SU-DHL-6 (cell line): ENCODE results near the gene ZNF280B.
"Not testable (repeated sequence)": the region's sequence is repeated elsewhere in the genome, so short reads cannot be mapped to it uniquely, and the experiment has no call there.

Experiments used
- H2AFZ ChIP-seq: fragments of 200-600 bp; sonication (generic); 2 replicates; pipeline ENCODE4 v1.6.1; 2014; ENCODE audit warnings: low read depth, mild to moderate bottlenecking, moderate library complexity, mixed read lengths, antibody characterized with exemption, low read length; ENCODE audit not compliant: severe bottlenecking
- H3F3A ChIP-seq: fragments of 200-600 bp; shearing (Covaris generic); 2 replicates; pipeline ENCODE4 v1.6.0; 2016; ENCODE audit warnings: antibody characterized with exemption, mild to moderate bottlenecking; ENCODE audit not compliant: insufficient read depth
- H3K27ac ChIP-seq: fragments of 200-600 bp; sonication (generic); 2 replicates; pipeline ENCODE4 v1.5.1; 2016; ENCODE audit warnings: low read depth, mild to moderate bottlenecking, low read length, moderate library complexity, mixed read lengths
- H3K27me3 ChIP-seq: fragments of 200-600 bp; sonication (generic), shearing (Covaris generic); 2 replicates; pipeline ENCODE4 v1.6.0; 2014; ENCODE audit warnings: mild to moderate bottlenecking, low read length
- H3K36me3 ChIP-seq: fragments of 200-600 bp; sonication (generic); 2 replicates; pipeline ENCODE4 v1.6.1; 2014; ENCODE audit warnings: mild to moderate bottlenecking, low read length, mixed read lengths
- H3K4me2 ChIP-seq: fragments of 300-600, 200-600 bp; shearing (Covaris generic), sonication (generic); 2 replicates; pipeline ENCODE4 v1.6.0; 2014; ENCODE audit warnings: low read length, low read depth, mild to moderate bottlenecking; ENCODE audit not compliant: poor library complexity, severe bottlenecking
- H3K4me3 ChIP-seq: fragments of 200-600 bp; sonication (generic); 2 replicates; pipeline ENCODE4 v1.5.1; 2014; ENCODE audit warnings: antibody characterized with exemption, low read length, mild to moderate bottlenecking, mixed read lengths; ENCODE audit not compliant: insufficient read depth, poor library complexity, severe bottlenecking
- H3K79me2 ChIP-seq: fragments of 200-600 bp; sonication (generic); 2 replicates; pipeline ENCODE4 v1.6.1; 2014; ENCODE audit warnings: mild to moderate bottlenecking, low read length, moderate library complexity; ENCODE audit not compliant: insufficient read depth
- H3K9ac ChIP-seq: fragments of 200-600 bp; sonication (generic); 2 replicates; pipeline ENCODE4 v1.7.0; 2014; ENCODE audit warnings: mild to moderate bottlenecking, low read length
- H3K9me2 ChIP-seq: fragments of 200-600 bp; sonication (generic); replicated peaks from 2 replicates; pipeline ENCODE4 v1.6.1; 2014; ENCODE audit warnings: low read length; ENCODE audit not compliant: insufficient read depth
- H3K9me3 ChIP-seq: fragments of 200-600 bp; sonication (generic); 2 replicates; pipeline ENCODE4 v1.6.1; 2014; ENCODE audit warnings: low read length, mixed read lengths; ENCODE audit not compliant: insufficient read depth
- H4K20me1 ChIP-seq: fragments of 200-600 bp; sonication (generic); 2 replicates; pipeline ENCODE4 v1.6.1; 2014; ENCODE audit warnings: low read depth, mild to moderate bottlenecking, antibody characterized with exemption, low read length, moderate library complexity, mixed read lengths
- EZH2phosphoT487 ChIP-seq: fragments of 200-600 bp; sonication (generic), shearing (Covaris generic); conservative IDR thresholded peaks from 2 replicates; pipeline ENCODE4 v1.6.1; 2018; ENCODE audit warnings: mild to moderate bottlenecking, antibody characterized with exemption, low read length, moderate library complexity, mixed read lengths
- TF ChIP-seq, protein P1 (sequence below): fragments of 200-600 bp; sonication (generic); IDR thresholded peaks from one replicate; pipeline ENCODE4 v1.5.1; 2017; ENCODE audit warnings: antibody characterized with exemption, mild to moderate bottlenecking, low read length, moderate library complexity; ENCODE audit not compliant: insufficient read depth, poor library complexity, severe bottlenecking

Gene ZNF280B

DNA sequence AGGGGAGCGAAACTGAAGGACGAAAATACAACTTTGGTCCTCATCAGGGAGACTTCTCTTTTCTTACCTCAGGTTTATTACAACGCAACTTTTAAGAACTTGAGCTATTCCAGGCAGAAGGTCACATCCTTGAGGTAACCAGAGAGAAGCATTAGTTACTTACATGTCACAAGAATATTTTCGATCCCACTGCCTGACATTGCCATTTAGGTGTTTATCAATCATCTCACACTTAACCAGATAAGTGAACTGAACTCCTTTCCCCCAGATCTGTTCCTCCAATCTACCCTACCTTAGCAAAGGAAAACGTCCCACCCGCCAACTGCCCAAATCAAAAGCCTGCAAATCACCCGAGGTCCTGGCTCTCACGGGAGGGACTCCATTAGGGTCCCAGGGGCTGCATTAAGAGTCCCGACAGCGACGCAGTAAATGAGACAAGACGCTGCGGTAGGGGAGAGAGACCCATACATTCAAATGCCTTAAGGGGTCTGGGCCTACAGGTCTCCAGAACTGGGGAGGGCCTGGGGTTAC lies 734 bp downstream of the ZNF280B start:
- H3K9ac ChIP-seq = peak overlapping the region; percentile 79
- peak overlapping the region; percentile 89 for H2AFZ ChIP-seq
- no peaks in the 10 kb centered on the region for H3K27me3 ChIP-seq
- TF ChIP-seq EZH2phosphoT487 = no peak
- TF ChIP-seq, protein P1, sequence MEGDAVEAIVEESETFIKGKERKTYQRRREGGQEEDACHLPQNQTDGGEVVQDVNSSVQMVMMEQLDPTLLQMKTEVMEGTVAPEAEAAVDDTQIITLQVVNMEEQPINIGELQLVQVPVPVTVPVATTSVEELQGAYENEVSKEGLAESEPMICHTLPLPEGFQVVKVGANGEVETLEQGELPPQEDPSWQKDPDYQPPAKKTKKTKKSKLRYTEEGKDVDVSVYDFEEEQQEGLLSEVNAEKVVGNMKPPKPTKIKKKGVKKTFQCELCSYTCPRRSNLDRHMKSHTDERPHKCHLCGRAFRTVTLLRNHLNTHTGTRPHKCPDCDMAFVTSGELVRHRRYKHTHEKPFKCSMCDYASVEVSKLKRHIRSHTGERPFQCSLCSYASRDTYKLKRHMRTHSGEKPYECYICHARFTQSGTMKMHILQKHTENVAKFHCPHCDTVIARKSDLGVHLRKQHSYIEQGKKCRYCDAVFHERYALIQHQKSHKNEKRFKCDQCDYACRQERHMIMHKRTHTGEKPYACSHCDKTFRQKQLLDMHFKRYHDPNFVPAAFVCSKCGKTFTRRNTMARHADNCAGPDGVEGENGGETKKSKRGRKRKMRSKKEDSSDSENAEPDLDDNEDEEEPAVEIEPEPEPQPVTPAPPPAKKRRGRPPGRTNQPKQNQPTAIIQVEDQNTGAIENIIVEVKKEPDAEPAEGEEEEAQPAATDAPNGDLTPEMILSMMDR = no peak
- no peaks in the 10 kb centered on the region for H3K9me2 ChIP-seq
- peak overlapping the region; percentile 77 for H3K4me3 ChIP-seq
- H3K4me2 ChIP-seq = peak overlapping the region; percentile 81
- H3K27ac ChIP-seq = no peak overlapping the region
- no peaks in the 10 kb centered on the region for H4K20me1 ChIP-seq
- peaks cover 6% of the 10 kb centered on the region; the same call in 1 of the 2 replicates for H3K79me2 ChIP-seq
- H3K36me3 ChIP-seq = no peaks in the 10 kb centered on the region
- H3F3A ChIP-seq = no peaks in the 10 kb centered on the region
- H3K9me3 ChIP-seq = no peaks in the 10 kb centered on the region

DNA sequence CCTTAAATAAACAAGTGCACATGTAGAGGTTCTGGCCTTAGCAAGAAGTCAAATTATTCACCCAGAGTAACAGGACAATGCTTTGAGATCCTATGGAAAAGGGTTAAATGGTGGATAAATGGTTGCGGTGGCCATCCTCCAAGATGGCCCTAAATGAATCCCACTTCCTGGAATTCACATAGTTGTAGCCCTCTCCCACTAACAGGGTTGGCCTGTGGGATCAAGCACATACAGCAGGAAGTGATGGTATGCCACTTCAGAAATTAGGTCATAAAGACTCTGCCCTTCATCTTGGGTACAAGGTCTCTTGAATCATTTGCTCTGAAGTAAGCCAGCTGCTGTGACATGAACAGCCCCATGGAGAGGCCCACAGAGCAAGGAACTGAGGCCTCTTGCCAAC lies 1.8 kb downstream of the ZNF280B start:
- TF ChIP-seq, protein P1 = no peak
- no peak for TF ChIP-seq EZH2phosphoT487
- Histone ChIP-seq H3K4me2 (no peak overlapping the region), H3K9ac (no peak overlapping the region), H4K20me1 (no peaks in the 10 kb centered on the region), H3K9me2 (no peaks in the 10 kb centered on the region), H3F3A (no peaks in the 10 kb centered on the region), H3K36me3 (no peaks in the 10 kb centered on the region), H3K27me3 (no peaks in the 10 kb centered on the region), H3K4me3 (no peak overlapping the region), H3K9me3 (no peaks in the 10 kb centered on the region), H2AFZ (no peak overlapping the region), H3K79me2 (peaks cover 6% of the 10 kb centered on the region; the same call in 1 of the 2 replicates), H3K27ac (no peak overlapping the region)

DNA sequence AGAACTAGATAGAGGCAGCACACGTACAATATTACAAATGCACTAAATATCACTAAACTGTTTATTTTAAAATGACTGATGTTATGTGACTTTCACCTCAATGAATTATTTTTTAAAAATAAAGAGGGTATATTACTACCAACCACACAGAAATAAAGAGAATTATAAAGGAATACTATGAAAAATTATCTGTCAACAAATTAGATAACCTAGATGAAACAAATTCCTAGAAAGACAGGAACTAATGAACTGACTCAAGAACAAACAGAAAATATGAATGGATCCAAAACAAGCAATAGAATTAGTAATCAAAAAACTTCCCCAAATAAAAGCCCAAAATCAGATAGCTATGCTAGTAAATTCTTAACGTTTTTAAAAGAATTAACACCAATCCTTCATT lies 10.3 kb downstream of the ZNF280B start:
- no peaks in the 10 kb centered on the region for H3F3A ChIP-seq
- H3K4me2 ChIP-seq = no peak overlapping the region
- H3K9me3 ChIP-seq = no peaks in the 10 kb centered on the region
- no peak overlapping the region for H3K27ac ChIP-seq
- H4K20me1 ChIP-seq = no peaks in the 10 kb centered on the region
- no peaks in the 10 kb centered on the region for H3K9me2 ChIP-seq
- H3K9ac ChIP-seq = no peak overlapping the region
- no peak for TF ChIP-seq EZH2phosphoT487
- TF ChIP-seq, protein P1 = no peak
- H3K4me3 ChIP-seq = no peak overlapping the region
- H3K79me2 ChIP-seq = 0 out of 2 replicates have a peak, but pooled peaks cover 4% of the 10 kb centered on the region
- H3K27me3 ChIP-seq = no peaks in the 10 kb centered on the region
- no peak overlapping the region for H2AFZ ChIP-seq
- no peaks in the 10 kb centered on the region for H3K36me3 ChIP-seq

DNA sequence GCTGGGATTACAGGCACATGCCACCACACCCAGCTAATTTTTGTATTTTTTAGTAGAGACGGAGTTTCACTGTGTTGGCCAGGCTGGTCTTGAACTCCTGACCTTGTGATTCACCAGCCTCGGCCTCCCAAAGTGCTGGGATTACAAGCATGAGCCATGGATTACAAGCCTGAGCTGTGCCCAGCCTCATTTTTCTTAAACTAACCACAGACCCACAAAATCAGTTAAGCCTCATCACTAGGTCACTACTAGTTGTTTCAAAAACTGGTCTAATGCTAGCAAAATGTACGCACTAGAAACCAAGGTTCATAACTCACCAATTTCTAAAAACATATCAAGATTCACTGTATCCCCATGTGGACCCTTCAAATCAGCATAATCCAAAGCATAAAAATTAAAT lies 17.0 kb downstream of the ZNF280B start:
- H3K79me2 ChIP-seq, H3K36me3 ChIP-seq: not testable (repeated sequence)

More for the DNA sequence above, 17.0 kb downstream of the ZNF280B start:
- H3K9ac ChIP-seq, H3K9me3 ChIP-seq, H3K9me2 ChIP-seq, H3K27ac ChIP-seq, H3K4me3 ChIP-seq, H4K20me1 ChIP-seq, H2AFZ ChIP-seq, H3F3A ChIP-seq, H3K4me2 ChIP-seq, H3K27me3 ChIP-seq: not testable (repeated sequence)
